ENCODE results near the gene APC2.

DNA sequence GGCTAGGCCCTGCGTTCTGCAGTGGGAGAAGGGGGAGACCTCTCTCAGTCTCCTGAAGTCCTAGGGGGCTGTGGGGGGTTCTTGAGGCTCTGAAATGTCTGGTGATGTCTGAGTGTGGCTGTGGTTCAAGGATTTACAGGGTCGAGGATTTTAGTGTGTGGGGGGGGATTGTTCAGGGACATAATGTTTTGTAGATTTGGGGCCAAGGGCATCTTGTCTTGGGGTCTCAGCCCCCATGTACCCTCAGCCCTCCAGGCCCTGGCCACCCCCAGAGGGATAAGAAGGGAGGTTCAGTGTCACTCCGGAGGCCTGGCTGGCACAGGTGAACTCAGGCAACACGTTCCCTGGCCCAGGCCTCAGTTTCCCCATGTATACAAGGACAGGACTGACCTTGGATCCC, 2.4 kb upstream of the APC2 start:
- TF ChIP-seq, protein P1, sequence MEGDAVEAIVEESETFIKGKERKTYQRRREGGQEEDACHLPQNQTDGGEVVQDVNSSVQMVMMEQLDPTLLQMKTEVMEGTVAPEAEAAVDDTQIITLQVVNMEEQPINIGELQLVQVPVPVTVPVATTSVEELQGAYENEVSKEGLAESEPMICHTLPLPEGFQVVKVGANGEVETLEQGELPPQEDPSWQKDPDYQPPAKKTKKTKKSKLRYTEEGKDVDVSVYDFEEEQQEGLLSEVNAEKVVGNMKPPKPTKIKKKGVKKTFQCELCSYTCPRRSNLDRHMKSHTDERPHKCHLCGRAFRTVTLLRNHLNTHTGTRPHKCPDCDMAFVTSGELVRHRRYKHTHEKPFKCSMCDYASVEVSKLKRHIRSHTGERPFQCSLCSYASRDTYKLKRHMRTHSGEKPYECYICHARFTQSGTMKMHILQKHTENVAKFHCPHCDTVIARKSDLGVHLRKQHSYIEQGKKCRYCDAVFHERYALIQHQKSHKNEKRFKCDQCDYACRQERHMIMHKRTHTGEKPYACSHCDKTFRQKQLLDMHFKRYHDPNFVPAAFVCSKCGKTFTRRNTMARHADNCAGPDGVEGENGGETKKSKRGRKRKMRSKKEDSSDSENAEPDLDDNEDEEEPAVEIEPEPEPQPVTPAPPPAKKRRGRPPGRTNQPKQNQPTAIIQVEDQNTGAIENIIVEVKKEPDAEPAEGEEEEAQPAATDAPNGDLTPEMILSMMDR (IDR thresholded peaks at IDR 0.05; ENCODE audit: poor library complexity, severe bottlenecking): no peak
- TF ChIP-seq TAF1 (IDR thresholded peaks at IDR 0.05; ENCODE audit: low read depth) (no peak), RAD21 (conservative IDR thresholded peaks at IDR 0.05) (no peak), POLR2AphosphoS5 (IDR thresholded peaks at IDR 0.05) (no peak), EZH2 (IDR thresholded peaks at IDR 0.05; ENCODE audit: borderline replicate concordance, insufficient read depth, low read length, poor library complexity, severe bottlenecking) (no peak), SMC3 (conservative IDR thresholded peaks at IDR 0.05; ENCODE audit: poor library complexity) (no peak), MXI1 (conservative IDR thresholded peaks at IDR 0.05; ENCODE audit: poor library complexity, severe bottlenecking) (no peak), EP300 (conservative IDR thresholded peaks at IDR 0.05; ENCODE audit: poor library complexity, severe bottlenecking) (no peak)
- TF ChIP-seq, protein P2, sequence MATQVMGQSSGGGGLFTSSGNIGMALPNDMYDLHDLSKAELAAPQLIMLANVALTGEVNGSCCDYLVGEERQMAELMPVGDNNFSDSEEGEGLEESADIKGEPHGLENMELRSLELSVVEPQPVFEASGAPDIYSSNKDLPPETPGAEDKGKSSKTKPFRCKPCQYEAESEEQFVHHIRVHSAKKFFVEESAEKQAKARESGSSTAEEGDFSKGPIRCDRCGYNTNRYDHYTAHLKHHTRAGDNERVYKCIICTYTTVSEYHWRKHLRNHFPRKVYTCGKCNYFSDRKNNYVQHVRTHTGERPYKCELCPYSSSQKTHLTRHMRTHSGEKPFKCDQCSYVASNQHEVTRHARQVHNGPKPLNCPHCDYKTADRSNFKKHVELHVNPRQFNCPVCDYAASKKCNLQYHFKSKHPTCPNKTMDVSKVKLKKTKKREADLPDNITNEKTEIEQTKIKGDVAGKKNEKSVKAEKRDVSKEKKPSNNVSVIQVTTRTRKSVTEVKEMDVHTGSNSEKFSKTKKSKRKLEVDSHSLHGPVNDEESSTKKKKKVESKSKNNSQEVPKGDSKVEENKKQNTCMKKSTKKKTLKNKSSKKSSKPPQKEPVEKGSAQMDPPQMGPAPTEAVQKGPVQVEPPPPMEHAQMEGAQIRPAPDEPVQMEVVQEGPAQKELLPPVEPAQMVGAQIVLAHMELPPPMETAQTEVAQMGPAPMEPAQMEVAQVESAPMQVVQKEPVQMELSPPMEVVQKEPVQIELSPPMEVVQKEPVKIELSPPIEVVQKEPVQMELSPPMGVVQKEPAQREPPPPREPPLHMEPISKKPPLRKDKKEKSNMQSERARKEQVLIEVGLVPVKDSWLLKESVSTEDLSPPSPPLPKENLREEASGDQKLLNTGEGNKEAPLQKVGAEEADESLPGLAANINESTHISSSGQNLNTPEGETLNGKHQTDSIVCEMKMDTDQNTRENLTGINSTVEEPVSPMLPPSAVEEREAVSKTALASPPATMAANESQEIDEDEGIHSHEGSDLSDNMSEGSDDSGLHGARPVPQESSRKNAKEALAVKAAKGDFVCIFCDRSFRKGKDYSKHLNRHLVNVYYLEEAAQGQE (IDR thresholded peaks at IDR 0.05; ENCODE audit: borderline replicate concordance): no peak

All from neural cell (in vitro differentiated cells).